MM.1S (cell line): Measurements from ENCODE around the gene CACNA1C.

Experiments used
- CTCF ChIP-seq: fragments of 300-600 bp; sonication (generic); IDR thresholded peaks from 2 replicates; pipeline ENCODE4 v1.5.1; 2016; ENCODE audit warnings: antibody characterized with exemption, low read length, mixed read lengths
- EZH2 ChIP-seq: fragments of 300-600 bp; sonication (generic); optimal IDR thresholded peaks from 2 replicates; pipeline ENCODE3; 2017; ENCODE audit warnings: low read depth, mild to moderate bottlenecking, antibody characterized with exemption, low read length, mixed read lengths
- EZH2phosphoT487 ChIP-seq: fragments of 300-600 bp; sonication (generic); IDR thresholded peaks from 2 replicates; pipeline ENCODE4 v1.6.1; 2018; ENCODE audit warnings: antibody characterized with exemption, low read length

DNA sequence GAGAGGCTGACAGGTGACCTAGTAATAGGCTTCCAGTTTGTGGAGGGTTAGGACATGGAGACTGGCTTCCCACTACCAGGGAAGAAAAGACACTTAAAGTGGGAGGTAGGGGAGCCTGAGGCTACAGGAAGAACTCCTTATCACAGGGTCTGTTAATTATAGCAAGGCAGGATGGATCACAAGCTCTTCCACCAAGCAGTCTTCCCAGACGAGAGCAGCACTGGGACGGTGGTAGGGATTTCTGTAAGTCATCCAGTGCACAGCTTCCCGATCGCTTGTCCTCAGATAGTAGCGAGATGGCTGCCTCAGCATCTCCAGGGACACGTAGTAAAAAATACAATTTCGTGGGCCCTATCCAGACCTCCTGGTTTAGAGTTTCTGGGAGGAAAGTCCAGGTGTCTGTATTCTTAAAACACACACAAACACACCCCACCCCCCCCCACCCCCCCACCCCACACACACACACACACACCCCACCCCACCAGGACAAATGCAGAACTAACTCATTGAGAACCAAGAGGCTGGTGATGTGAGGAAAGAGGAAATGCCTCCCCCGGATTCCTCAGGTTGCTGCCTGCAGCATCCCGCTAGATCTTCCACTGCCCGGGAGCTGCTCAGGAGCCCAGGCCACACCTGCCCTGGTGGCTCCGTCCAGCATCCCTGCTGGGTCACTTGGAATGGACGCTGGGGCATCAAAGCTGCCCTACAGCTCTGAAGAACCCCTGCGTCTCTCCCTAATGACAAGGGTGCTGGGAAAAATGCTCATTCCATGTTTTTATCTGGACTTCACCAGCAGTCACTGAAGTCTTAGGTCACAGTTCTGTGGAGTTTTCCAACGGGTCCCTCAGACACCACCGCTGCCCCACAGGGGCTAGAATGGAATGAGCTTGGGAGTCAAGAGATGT, 307.2 kb downstream of the CACNA1C start:
- TF ChIP-seq CTCF, result no peak
- TF ChIP-seq EZH2phosphoT487, result no peak
- no peak for TF ChIP-seq EZH2
